ENCODE measurements around the gene TEKT2. TPM values are rescaled to one million over a fixed set of nuclear protein-coding genes. Genes with fewer than 3 reads are reported as not detected.

The TEKT2 gene
- under 1 TPM in 1 of 2 experiments, not detected in 1; 0.16 TPM for total RNA-seq

GRCh38 chr1:36083635-36084496 is at the start of gene TEKT2:
Gene TEKT2, plus strand, starts transcription at chr1:36084094. Its CDS starts 828 bp downstream, at chr1:36084922.
- peaks cover 3% of the 10 kb centered on the region for H3K4me1 Mint-ChIP-seq
- no peak within 1 kb of the TSS for H3K27ac Mint-ChIP-seq
- no peaks in the 10 kb centered on the region for H3K36me3 Mint-ChIP-seq (ENCODE audit: low read depth)
- DNase-seq (no peak), ATAC-seq (no peak)
- intact Hi-C loops (cut with DNase I, micrococcal nuclease) = loop anchor here in 1 of 2 experiments (10.0 kb wide), 1 partner anchor 199 kb away; the partner anchor contains the start of gene AGO1
- ChIA-PET POLR2A (no interaction called here), CTCF (no interaction called here)
- H3K27me3 Mint-ChIP-seq = peaks cover 26% of the 10 kb centered on the region
- H3K4me3 Mint-ChIP-seq = no peak within 1 kb of the TSS
- no peaks in the 10 kb centered on the region for H3K9me3 Mint-ChIP-seq (ENCODE audit: low read depth)

GRCh38 chr1:36034692-36035091 is 49.2 kb upstream of the TEKT2 start:
- ATAC-seq = no peak
- intact Hi-C loops (cut with DNase I, micrococcal nuclease) = no loop called here
- Mint-ChIP-seq H3K36me3 (ENCODE audit: low read depth) (peaks cover 20% of the 10 kb centered on the region), H3K4me1 (no peaks in the 10 kb centered on the region), H3K9me3 (ENCODE audit: low read depth) (no peaks in the 10 kb centered on the region), H3K27ac (no peak overlapping the region), H3K27me3 (no peaks in the 10 kb centered on the region), H3K4me3 (no peak overlapping the region)
- no peak for DNase-seq
- POLR2A ChIA-PET = no interaction called here
- CTCF ChIA-PET = interaction anchor here (0.7 kb wide), 1 partner anchor 9 kb away, joined by 3 read pairs; no protein-coding TSS in a partner anchor

GRCh38 chr1:36035154-36035553 is 48.7 kb upstream of the TEKT2 start:
- peaks cover 24% of the 10 kb centered on the region for H3K36me3 Mint-ChIP-seq (ENCODE audit: low read depth)

GRCh38 chr1:36040238-36040637 is 43.7 kb upstream of the TEKT2 start:
- Mint-ChIP-seq H3K36me3 (ENCODE audit: low read depth) (peaks cover 31% of the 10 kb centered on the region), H3K27me3 (no peaks in the 10 kb centered on the region), H3K4me1 (no peaks in the 10 kb centered on the region), H3K27ac (no peak overlapping the region), H3K9me3 (ENCODE audit: low read depth) (no peaks in the 10 kb centered on the region), H3K4me3 (no peak overlapping the region)
- DNase-seq = no peak
- intact Hi-C loops (cut with DNase I, micrococcal nuclease) = no loop called here
- POLR2A ChIA-PET = no interaction called here
- CTCF ChIA-PET = no interaction called here
- no peak for ATAC-seq

More at GRCh38 chr1:36035154-36035553, 48.7 kb upstream of the TEKT2 start:
- ChIA-PET CTCF (no interaction called here), POLR2A (no interaction called here)
- ATAC-seq (no peak), DNase-seq (no peak)
- Mint-ChIP-seq H3K27ac (no peak overlapping the region), H3K27me3 (no peaks in the 10 kb centered on the region), H3K9me3 (ENCODE audit: low read depth) (no peaks in the 10 kb centered on the region), H3K4me1 (no peaks in the 10 kb centered on the region), H3K4me3 (no peak overlapping the region)
- intact Hi-C loops (cut with DNase I, micrococcal nuclease) = no loop called here

GRCh38 chr1:36051821-36052220 is 32.1 kb upstream of the TEKT2 start:
- no peak overlapping the region for H3K4me3 Mint-ChIP-seq
- ATAC-seq = no peak

GRCh38 chr1:36053978-36054377 is 29.9 kb upstream of the TEKT2 start:
- Mint-ChIP-seq H3K36me3 (ENCODE audit: low read depth) (peaks cover 10% of the 10 kb centered on the region), H3K4me1 (no peaks in the 10 kb centered on the region), H3K9me3 (ENCODE audit: low read depth) (no peaks in the 10 kb centered on the region), H3K27ac (no peak overlapping the region), H3K4me3 (no peak overlapping the region), H3K27me3 (no peaks in the 10 kb centered on the region)
- DNase-seq (no peak), ATAC-seq (no peak)
- ChIA-PET CTCF (interaction anchor here (0.6 kb wide), 1 partner anchor 971 kb away, joined by 3 read pairs; no protein-coding TSS in a partner anchor), POLR2A (no interaction called here)
- intact Hi-C loops (cut with DNase I, micrococcal nuclease) = no loop called here

More at GRCh38 chr1:36051821-36052220, 32.1 kb upstream of the TEKT2 start:
- no peak overlapping the region for H3K27ac Mint-ChIP-seq
- no peaks in the 10 kb centered on the region for H3K4me1 Mint-ChIP-seq
- ChIA-PET CTCF (no interaction called here), POLR2A (no interaction called here)
- no peak for DNase-seq
- no peaks in the 10 kb centered on the region for H3K9me3 Mint-ChIP-seq (ENCODE audit: low read depth)
- intact Hi-C loops (cut with DNase I, micrococcal nuclease) = no loop called here
- H3K27me3 Mint-ChIP-seq = no peaks in the 10 kb centered on the region
- peaks cover 28% of the 10 kb centered on the region for H3K36me3 Mint-ChIP-seq (ENCODE audit: low read depth)

- ATAC-seq (no peak), DNase-seq (no peak)
- intact Hi-C loops (cut with DNase I, micrococcal nuclease) = no loop called here
- no peak overlapping the region for H3K4me3 Mint-ChIP-seq
- H3K27ac Mint-ChIP-seq = no peak overlapping the region
- ChIA-PET POLR2A (no interaction called here), CTCF (no interaction called here)
- H3K4me1 Mint-ChIP-seq = no peaks in the 10 kb centered on the region
- no peaks in the 10 kb centered on the region for H3K9me3 Mint-ChIP-seq (ENCODE audit: low read depth)
- H3K36me3 Mint-ChIP-seq (ENCODE audit: low read depth) = peaks cover 9% of the 10 kb centered on the region
- no peaks in the 10 kb centered on the region for H3K27me3 Mint-ChIP-seq
Observed at GRCh38 chr1:36055706-36056105, 28.2 kb upstream of the TEKT2 start.

- H3K4me3 Mint-ChIP-seq = no peak overlapping the region
- POLR2A ChIA-PET = no interaction called here
Observed at GRCh38 chr1:36062315-36062714, 21.6 kb upstream of the TEKT2 start.

GRCh38 chr1:36067871-36068270 is 16.0 kb upstream of the TEKT2 start:
- DNase-seq = no peak
- no peaks in the 10 kb centered on the region for H3K36me3 Mint-ChIP-seq (ENCODE audit: low read depth)
- ChIA-PET POLR2A (no interaction called here), CTCF (interaction anchor here (0.9 kb wide), 1 partner anchor 9 kb away, joined by 3 read pairs; no protein-coding TSS in a partner anchor)
- no peaks in the 10 kb centered on the region for H3K9me3 Mint-ChIP-seq (ENCODE audit: low read depth)
- H3K4me3 Mint-ChIP-seq = no peak overlapping the region
- H3K27me3 Mint-ChIP-seq = no peaks in the 10 kb centered on the region
- H3K4me1 Mint-ChIP-seq = no peaks in the 10 kb centered on the region
- no peak for ATAC-seq
- no peak overlapping the region for H3K27ac Mint-ChIP-seq
- intact Hi-C loops (cut with DNase I, micrococcal nuclease) = no loop called here

More at GRCh38 chr1:36062315-36062714, 21.6 kb upstream of the TEKT2 start:
- CTCF ChIA-PET = no interaction called here
- Mint-ChIP-seq H3K27me3 (no peaks in the 10 kb centered on the region), H3K9me3 (ENCODE audit: low read depth) (no peaks in the 10 kb centered on the region), H3K27ac (no peak overlapping the region), H3K4me1 (no peaks in the 10 kb centered on the region), H3K36me3 (ENCODE audit: low read depth) (peaks cover 3% of the 10 kb centered on the region)
- DNase-seq (no peak), ATAC-seq (no peak)
- intact Hi-C loops (cut with DNase I, micrococcal nuclease) = no loop called here

GRCh38 chr1:36068866-36069265 is 15.0 kb upstream of the TEKT2 start:
- no peak for DNase-seq
- no peak for ATAC-seq
- no peaks in the 10 kb centered on the region for H3K27me3 Mint-ChIP-seq
- H3K9me3 Mint-ChIP-seq (ENCODE audit: low read depth) = no peaks in the 10 kb centered on the region
- no peak overlapping the region for H3K27ac Mint-ChIP-seq
- H3K36me3 Mint-ChIP-seq (ENCODE audit: low read depth) = no peaks in the 10 kb centered on the region
- H3K4me1 Mint-ChIP-seq = no peaks in the 10 kb centered on the region
- no peak overlapping the region for H3K4me3 Mint-ChIP-seq
- ChIA-PET CTCF (interaction anchor here (0.8 kb wide), 1 partner anchor 32 kb away, joined by 5 read pairs; no protein-coding TSS in a partner anchor), POLR2A (no interaction called here)
- intact Hi-C loops (cut with DNase I, micrococcal nuclease) = no loop called here

GRCh38 chr1:36070349-36070748 is 13.5 kb upstream of the TEKT2 start:
- no peak for ATAC-seq
- ChIA-PET POLR2A (interaction anchor here (0.7 kb wide), 1 partner anchor 1750 kb away, joined by 3 read pairs; no protein-coding TSS in a partner anchor), CTCF (no interaction called here)

GRCh38 chr1:36076979-36077573 is 6.8 kb upstream of the TEKT2 start:
- Mint-ChIP-seq H3K27ac (no peak overlapping the region), H3K27me3 (peaks cover 4% of the 10 kb centered on the region), H3K36me3 (ENCODE audit: low read depth) (no peaks in the 10 kb centered on the region), H3K4me1 (peaks cover 2% of the 10 kb centered on the region), H3K4me3 (no peak overlapping the region), H3K9me3 (ENCODE audit: low read depth) (no peaks in the 10 kb centered on the region)
- ATAC-seq = no peak
- no peak for DNase-seq
- intact Hi-C loops (cut with DNase I, micrococcal nuclease) = no loop called here
- CTCF ChIA-PET = interaction anchor here (1.0 kb wide), 1 partner anchor 9 kb away, joined by 3 read pairs; no protein-coding TSS in a partner anchor
- POLR2A ChIA-PET = no interaction called here

More at GRCh38 chr1:36070349-36070748, 13.5 kb upstream of the TEKT2 start:
- H3K4me1 Mint-ChIP-seq = peaks cover 2% of the 10 kb centered on the region
- no peaks in the 10 kb centered on the region for H3K36me3 Mint-ChIP-seq (ENCODE audit: low read depth)
- H3K27ac Mint-ChIP-seq = no peak overlapping the region
- DNase-seq = no peak
- intact Hi-C loops (cut with DNase I, micrococcal nuclease) = no loop called here
- H3K27me3 Mint-ChIP-seq = no peaks in the 10 kb centered on the region
- H3K4me3 Mint-ChIP-seq = no peak overlapping the region
- no peaks in the 10 kb centered on the region for H3K9me3 Mint-ChIP-seq (ENCODE audit: low read depth)

All from activated CD4-positive, alpha-beta T cell treated with anti-CD3 and anti-CD28 coated beads for 36 hours (primary cell).